NCI-H1105 (cell line): ENCODE results near the gene HTRA3.

Source experiments
- DNase-seq: peaks from one replicate; lab custom pipeline; 2025; lab: John Stamatoyannopoulos, UW

HTRA3 gene

DNA sequence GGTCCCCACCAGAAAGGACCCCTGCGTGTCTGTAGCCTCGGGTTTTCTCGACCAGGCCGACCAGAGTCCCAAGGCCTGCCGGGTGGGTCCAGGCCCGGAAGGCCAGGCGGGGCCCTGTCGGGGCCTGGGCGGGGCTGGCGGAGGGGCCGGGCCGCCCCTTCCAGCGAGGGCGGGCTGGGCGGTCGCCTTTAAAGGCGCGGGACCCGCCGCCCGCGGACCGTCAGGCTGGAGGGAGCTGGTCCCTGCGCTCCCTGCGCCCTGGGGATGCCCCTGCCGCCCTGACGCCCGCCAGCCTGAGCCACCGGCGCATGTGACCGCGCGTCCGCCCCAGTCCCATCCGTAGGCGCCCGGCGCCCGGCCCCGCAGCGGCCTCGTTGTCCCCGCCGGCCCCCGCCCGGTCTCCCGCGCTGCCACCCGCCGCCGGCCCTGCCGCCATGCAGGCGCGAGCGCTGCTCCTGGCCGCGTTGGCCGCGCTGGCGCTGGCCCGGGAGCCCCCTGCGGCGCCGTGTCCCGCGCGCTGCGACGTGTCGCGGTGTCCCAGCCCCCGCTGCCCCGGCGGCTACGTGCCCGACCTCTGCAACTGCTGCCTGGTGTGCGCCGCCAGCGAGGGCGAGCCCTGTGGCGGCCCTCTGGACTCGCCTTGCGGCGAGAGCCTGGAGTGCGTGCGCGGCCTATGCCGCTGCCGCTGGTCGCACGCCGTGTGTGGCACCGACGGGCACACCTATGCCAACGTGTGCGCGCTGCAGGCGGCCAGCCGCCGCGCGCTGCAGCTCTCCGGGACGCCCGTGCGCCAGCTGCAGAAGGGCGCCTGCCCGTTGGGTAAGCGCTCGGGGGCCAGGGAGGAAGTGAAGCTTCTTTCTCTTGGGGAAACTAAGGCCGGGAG, at the start of gene HTRA3:
HTRA3 (plus strand) TSS at position 220 of the 883 bp plus-strand sequence; CDS start at position 435, 215 bp downstream.
- no peak for DNase-seq

DNA sequence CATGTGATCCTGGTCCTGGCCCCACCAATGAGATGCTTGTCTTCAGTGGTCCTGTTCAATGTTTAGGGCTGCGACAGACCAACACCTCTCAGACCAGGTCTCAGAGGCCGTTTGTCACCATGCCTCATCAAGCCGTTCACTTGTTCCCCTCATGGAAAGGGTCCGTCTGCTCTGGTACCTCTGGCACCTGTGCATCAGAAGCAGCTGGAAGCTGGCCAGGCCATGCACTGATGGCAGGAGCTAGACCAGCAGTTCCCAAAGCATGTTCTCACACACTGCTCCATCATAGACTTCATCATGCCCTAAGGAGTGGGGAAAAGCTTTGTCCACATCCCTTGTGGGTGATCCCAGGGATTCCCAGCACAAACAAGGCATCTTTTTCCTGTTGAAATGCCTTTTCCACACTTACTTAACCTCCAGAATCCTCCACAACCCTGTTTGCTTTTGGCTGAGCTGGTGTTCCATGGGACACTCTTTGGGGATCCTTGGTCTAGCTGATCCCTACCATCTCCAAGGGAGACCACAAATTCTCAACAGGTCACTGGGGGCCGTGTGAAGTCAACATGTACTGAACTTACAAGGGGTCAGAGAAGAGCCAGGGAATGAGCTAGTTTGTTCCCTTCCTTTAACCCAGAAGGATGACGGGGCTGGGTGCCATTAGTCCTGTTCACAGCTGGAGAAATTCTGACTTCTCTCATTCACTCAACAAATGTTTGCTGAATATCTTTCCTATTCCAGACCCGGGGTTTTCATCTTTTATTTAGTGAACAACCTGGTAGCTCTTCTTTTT, 48.7 kb upstream of the HTRA3 start:
- DNase-seq, result no peak

DNA sequence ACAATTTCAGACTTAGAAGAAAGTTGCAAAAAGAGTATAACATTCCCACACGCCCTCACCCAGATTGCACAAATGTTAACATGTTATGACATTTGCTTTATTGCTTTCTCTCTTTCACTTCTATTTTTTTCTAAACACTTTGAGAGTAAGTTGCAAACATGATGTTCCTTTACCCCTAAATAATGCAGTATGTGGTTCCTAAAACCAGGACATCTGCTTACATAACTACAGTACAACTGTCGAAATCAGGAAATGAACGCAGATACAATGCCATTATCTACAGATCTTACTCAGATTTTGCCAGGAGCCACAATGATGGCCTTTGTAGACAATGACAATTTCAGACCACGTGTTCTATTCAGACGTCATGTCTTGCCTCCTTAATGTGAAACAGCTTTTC, 48.1 kb upstream of the HTRA3 start:
- DNase-seq, result no peak

DNA sequence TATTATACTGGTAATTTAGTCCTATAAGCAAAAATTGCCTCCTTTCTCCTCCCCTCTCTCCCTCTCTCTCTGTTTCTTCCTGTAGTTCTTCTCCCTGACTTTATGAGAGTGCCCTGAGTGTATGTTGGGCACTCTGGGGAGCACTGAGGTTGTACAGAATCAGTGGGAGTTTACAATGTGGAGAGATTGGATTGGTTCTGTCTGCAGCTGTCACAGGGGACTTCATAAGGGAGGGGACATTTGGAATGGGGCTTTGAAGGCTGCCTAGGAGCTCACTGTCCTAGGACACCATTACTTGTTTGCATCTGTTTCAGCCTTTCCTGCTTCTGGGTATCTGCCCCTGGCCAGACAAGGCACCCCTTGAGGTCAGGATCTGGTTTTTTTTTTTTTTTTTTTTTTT, 47.6 kb upstream of the HTRA3 start:
- no peak for DNase-seq

DNA sequence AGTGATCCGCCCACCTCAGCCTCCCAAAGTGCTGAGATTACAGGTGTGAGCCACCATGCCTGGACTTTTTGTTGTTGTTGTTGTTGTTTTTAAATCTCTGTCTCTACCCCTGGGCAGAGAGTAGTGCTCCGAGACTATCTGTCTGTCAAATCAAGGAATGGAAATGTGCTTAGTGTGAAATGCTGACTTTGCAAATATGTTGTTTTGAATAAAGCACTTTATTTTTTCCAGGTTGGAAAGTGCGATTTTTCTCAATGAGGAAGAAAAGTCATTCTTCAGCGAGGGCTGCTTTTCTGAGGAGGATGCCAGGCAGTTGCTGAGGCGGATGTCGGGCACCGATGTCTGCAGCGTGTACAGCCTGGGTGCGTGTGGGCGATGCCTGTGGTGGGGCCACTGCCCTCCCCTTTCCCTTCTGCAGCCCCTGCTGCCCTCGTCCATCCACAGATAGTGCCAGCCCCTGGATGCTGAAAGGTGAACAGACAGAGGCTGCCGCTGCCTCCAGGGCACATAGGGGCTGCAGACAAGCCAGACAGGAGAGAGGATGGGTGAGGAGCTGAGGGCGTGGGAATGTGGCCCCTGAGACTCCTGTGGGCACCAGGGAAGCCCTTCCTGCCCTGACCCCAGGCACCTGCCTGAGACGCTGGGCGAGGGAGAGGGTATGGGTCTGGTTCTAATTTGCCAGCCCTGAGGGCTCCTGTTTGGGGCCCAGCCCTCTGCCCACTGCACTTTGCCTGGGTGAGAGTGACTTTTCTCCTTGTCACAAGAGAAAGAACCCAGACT, 46.8 kb upstream of the HTRA3 start:
- DNase-seq, result no peak

DNA sequence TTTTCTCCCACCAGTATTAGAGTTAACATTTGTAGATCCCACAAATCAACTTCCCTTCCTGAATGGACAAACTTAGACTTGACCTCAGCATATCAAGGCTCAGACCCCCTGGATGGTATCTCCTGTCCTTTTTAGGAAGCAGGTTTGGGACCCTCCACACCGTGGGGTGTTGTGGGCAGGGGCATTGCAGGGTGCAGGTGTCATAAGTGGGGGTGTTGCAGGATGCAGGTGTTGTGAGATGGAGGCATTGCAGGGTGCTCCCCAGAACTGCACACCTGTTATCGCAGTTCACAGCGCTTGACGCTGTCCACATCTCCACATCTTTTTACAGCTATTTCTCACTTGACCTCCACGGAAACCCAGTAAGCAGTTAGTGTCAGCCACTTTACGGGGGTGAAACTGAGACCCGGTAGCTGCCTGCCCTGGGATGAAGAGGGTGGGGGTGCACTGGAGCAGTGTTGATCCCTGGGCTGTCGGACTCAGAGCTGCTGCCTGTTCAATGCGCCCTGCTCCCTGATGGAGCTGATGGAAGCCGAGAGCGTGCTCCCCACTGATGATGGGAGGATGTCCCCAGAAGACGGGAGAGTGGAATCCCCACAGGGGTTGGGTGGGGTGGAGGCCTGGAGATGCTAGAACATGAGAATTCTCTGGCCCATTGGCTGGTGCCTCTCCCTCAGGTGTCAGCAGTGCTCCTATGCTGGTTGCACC, 45.1 kb upstream of the HTRA3 start:
- DNase-seq, result no peak

DNA sequence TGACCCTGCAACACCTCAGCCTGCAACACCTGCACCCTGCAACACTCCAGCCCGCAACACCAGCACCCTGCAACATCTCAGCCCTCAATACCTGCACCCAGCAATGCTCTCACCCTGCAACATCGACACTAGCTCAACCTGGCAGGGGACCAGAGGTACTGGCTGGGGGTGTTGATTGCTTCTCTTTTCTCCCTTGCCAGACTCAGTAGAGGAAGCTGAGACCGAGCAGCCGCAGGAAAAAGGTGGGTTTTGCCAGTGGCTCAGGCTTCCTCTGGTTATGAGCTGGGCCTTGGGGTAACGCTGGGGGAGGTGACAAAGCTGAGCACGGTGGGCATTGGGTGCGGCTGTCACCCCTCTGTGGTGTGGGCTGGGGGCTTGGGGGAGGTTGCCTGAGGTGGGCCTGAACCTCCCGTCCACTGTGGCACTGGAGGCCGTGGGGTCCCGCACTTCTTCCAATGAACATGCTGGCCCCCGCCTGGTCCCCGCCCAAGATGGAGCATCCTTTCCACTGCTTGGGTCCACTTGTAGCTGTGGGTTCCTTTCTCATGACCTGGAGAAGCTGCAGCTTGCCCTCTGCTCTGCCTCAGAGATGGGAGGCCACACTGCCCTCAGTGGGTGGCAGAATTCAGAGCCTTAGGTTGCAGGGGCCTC, 44.5 kb upstream of the HTRA3 start:
- DNase-seq, result no peak

DNA sequence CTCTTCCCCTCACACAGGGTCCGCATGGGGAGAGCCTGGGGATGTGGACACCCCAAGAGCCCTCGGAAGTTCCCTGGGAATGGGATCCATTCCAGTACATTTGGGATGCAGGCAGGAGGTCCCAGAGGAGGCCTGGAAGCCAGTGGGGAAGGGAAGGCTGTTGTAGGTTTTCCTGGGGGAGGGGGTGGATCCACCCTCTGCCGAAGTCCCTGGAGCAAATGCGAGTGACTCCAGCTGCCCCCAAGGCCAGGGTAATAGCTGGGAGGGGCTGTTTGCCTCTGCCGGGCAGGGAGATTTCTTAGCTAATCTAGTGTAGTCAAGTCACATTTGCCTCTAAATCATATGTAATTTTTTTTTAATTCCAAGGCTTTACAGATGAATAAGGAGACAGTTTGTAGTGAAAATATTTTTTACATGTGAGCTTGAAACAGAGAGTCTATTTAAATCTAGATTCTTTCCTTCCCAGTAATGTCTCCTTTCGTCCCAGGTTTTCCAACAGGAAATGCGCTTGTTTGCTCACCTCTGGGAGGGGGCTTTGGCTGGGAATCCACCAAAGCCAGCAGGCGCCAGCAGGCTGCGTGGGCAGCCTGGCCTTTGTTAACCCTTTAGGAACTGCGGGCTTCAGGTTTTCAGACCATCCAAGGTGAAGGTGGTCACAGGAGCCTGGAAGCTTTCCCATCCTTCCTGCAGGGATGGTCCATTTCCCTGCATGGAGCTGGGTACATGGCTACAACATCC, 43.7 kb upstream of the HTRA3 start:
- peak; percentile 47 for DNase-seq

DNA sequence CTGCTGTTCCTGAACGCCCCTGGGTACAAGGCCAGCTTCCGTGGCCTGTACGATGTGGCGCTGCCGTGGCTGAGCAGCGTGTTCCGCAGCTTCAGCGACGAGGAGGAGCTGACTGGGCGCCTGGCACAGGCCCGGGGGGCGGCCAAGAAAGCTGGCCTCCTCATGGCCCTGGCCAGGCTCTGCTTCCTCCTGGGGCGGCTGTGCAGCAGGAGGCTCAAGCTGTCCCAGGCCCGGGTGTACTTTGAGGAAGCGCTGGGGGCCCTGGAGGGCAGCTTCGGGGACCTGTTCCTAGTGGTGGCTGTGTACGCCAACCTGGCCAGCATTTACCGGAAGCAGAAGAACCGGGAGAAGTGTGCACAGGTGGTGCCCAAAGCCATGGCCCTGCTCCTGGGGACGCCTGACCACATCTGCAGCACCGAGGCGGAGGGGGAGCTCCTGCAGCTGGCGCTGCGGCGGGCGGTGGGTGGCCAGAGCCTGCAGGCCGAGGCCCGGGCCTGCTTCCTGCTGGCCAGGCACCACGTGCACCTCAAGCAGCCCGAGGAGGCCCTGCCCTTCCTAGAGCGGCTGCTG, 42.3 kb upstream of the HTRA3 start:
- no peak for DNase-seq

DNA sequence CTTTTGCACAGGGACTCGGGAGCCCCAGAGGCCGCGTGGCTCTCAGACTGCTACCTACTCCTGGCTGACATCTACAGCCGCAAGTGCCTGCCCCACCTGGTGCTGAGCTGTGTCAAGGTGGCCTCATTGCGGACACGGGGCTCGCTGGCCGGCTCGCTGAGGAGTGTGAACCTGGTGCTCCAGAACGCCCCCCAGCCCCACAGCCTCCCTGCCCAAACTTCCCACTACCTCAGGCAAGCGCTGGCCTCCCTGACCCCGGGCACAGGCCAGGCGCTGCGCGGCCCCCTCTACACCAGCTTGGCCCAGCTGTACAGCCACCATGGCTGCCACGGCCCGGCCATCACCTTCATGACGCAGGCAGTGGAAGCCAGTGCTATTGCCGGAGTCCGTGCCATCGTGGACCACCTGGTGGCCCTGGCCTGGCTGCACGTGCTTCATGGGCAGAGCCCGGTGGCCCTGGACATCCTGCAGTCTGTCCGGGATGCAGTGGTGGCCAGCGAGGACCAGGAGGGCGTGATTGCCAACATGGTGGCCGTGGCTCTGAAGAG, 41.7 kb upstream of the HTRA3 start:
- DNase-seq, result no peak

DNA sequence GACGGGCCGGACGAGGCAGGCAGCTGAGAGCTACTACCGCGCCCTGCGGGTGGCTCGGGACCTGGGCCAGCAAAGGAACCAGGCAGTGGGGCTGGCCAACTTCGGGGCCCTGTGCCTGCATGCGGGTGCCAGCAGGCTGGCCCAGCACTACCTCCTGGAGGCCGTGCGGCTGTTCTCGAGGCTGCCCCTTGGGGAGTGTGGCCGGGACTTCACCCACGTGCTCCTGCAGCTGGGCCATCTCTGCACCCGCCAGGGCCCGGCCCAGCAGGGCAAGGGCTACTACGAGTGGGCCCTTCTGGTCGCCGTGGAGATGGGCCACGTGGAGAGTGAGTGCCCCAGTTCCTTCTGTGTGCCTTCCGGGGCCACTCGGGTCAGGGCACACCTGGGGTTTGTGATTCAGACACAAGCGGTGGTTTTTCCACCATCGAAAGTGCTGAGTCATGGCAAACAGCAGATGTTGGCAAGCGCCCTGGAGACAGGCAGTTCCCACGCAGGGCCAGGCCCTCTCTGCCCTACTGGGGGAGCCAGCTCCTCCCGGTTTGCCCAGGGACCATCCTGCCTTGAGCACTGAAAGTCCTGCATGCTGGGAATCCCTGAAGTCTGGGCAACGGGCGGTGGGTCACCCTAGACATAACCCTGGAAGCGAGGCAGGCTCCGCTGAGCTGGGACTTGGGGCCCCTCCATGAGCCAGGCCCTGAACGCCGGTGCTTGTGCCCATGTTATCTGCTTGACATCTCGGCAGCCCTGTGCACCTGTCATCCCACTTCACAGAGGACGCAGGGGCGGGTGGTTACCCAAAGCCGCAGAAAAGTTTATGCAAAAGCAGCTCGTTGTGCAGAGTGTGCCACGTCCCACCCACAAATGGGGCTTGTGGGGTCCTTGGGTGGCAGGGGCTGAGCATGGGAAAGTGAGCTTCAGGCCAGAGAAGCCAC, 41.0 kb upstream of the HTRA3 start:
- DNase-seq, result no peak

DNA sequence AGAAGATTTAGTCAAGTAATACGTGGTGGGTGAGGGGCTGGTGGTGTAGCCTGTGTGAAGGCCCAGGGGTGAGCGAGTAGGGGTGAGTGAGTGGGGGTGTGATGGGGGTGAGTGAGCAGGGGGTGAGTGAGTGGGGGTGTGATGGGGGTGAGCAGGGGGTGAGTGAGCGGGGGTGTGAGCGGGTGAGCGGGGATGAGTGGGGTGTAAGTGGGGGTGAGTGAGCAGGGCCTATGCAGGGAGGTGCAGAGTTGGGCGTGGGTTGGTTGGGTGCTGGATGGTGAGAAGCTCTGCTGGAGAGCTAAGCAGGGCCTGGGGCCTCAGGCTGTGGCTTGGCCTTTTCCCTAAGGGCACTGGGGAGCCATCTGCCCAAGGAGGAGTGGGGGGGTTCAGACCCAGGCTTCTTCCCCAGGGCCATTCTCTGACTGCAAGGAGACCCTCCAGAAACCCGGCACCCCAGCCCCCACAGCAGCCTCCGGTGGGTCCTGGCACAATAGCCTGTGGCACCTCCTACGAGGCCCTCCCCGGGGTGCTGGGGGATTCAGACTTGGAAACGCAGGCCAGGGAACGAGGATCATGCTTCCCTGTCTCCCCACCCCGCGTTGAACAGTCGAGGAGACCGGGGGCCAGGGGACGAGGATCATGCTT, 40.1 kb upstream of the HTRA3 start:
- DNase-seq, result no peak

DNA sequence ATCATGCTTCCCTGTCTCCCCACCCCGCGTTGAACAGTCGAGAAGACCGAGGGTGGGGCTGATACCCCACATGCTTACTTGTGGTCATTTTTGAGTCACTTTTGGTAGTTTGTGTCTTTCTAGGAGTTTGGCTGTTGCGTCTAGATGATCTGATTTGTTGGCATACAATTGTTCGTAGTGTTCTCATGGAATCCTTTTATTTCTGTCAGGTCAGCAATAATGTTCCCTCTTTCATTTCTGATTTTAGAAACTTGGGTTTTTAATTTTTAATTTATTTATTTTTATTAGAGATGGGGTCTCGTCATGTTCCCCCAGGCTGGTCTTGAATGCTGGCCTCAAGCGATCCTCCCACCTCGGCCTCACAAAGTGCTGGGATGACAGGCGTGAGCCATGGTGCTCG, 39.5 kb upstream of the HTRA3 start:
- no peak for DNase-seq

DNA sequence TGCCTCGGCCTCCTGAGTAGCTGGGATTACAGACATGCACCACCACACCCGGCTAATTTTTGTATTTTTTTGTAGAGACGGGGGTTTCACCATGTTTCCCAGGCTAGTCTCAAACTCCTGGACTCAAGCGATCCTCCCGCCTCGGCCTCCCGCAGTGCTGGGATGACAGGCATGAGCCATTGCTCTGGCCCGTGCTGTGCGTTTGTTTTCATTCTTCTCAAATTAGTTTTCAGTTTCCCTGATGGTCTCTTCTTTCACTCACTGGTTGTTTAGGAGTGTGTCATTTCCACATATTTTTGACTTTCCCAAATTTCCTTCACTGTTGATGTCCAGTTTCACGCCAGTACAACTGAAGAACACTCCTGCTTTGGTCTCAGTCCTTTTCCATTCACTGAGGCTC, 38.7 kb upstream of the HTRA3 start:
- no peak for DNase-seq

DNA sequence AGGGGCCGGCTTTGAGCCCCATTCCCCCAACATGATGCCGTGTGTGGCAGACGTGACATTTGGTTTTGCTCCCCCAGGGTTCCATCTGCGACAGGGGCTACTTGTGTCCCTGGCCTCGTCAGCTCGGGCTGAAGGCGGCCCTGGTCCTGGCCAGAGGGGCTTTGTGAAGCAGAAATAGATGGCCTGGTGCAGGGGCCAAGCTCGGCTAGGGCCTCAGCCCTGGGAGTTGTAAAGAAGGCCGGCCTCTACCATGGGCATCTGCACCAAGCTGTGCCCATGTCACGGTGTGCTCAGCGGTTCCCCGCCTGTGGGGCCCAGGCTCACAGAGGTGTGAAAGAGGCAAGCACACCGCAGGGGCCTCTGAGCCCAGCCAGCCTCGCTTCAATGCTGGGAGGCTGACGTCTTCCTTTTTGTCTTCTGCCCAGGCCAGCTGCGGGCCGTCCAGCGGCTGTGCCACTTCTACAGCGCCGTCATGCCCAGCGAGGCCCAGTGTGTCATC, 38.0 kb upstream of the HTRA3 start:
- DNase-seq, result no peak

DNA sequence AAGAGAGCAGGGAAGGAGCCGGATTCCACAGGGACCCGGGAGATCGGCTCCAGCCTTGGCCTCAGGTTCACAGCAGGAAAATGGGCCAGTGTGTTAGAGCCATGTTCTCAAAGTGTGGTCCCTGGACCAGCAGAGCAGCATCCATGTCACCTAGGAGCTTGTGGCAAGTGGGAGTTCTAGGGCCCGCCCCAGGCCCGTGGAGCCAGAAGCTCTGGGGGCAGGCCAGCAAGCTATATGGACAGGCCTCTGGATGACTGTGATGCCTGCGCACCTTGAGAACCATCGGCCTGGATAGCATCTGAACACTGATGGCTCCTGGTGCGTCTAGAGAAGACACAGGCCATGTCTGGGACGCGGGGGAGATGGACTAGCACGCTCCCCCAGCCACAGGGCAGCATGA, 36.8 kb upstream of the HTRA3 start:
- no peak for DNase-seq

DNA sequence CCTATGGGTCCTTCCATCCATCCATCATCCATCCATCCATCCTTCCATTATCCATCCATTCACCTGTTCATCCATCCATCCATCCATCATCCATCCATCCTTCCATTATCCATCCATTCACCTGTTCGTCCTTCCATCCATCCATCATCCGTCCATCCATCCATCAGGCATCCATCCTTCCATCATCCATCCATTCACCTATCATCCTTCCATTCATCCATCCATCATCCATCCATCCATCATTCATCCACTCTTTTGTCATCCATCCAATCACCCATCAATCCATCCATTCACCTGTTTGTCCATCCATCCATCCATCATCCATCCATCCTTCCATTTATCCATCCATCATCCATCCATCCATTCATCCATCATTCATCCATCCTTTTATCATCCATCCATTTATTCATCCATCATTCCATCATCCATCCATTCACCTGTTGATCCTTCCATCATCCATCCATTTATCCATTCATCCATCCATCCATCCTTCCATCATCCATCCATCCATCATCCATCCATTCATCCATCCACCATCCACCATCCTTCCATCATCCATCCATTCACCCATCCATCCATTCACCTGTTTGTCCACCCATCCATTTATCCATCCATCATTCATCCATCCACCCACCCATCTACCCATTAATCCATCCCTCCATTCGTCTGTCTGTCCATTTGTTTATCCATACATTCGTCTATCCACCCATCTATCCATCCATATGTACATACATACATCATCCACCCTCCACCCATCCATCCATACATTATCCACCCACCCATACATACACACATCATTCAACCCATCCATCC, 35.7 kb upstream of the HTRA3 start:
- DNase-seq, result no peak
